HepG2 (cell line): ENCODE measurements around the gene C16orf87. TPM values are rescaled to one million over a fixed set of nuclear protein-coding genes. Genes with fewer than 3 reads are reported as not detected.
A peak's percentile ranks its signal among the peaks of the same experiment; 100 is the strongest.

Experiments
- CHD2 ChIP-seq: IDR thresholded peaks from 2 replicates; pipeline ENCODE4 v1.6.1; 2011; ENCODE audit warnings: low read depth, low read length, improper control_type of control experiment
- CREM ChIP-seq, 2 experiments: sonication (generic) in 1 of 2; formaldehyde crosslinking in 1 of 2; IDR thresholded peaks; 2 replicates each; pipeline versions ENCODE4 v1.4.0 to v1.6.1; 2016 to 2020; ENCODE audit warnings: antibody characterized with exemption in 1 of 2, mild to moderate bottlenecking in 1 of 2, missing genetic modification reagents in 1 of 2
- ETS1 ChIP-seq: sonication (generic); formaldehyde crosslinking; IDR thresholded peaks from 2 replicates; pipeline ENCODE4 v1.4.0; 2020; ENCODE audit warnings: missing genetic modification reagents
- HNF4A ChIP-seq: sonication (generic); formaldehyde crosslinking; IDR thresholded peaks from 2 replicates; pipeline ENCODE4 v1.4.0; 2020; ENCODE audit warnings: missing genetic modification reagents
- HOXA7 ChIP-seq: sonication (generic); formaldehyde crosslinking; IDR thresholded peaks from 2 replicates; pipeline ENCODE4 v1.8.1; 2022; ENCODE audit warnings: mild to moderate bottlenecking, missing genetic modification reagents, moderate library complexity
- MLX ChIP-seq: IDR thresholded peaks from 2 replicates; pipeline ENCODE4 v1.6.1; 2016
- MTERF4 ChIP-seq: sonication (generic); formaldehyde crosslinking; IDR thresholded peaks from 2 replicates; pipeline ENCODE4 v1.8.0; 2023; ENCODE audit warnings: mild to moderate bottlenecking, missing genetic modification reagents
- REL ChIP-seq: sonication (generic); formaldehyde crosslinking; conservative IDR thresholded peaks from 2 replicates; pipeline ENCODE4 v1.8.0; 2022; ENCODE audit warnings: mild to moderate bottlenecking, missing genetic modification reagents, moderate library complexity
- SMYD3 ChIP-seq: sonication (generic); formaldehyde crosslinking; IDR thresholded peaks from 2 replicates; pipeline ENCODE4 v1.8.1; 2023; ENCODE audit warnings: mild to moderate bottlenecking, missing genetic modification reagents
- TFDP1 ChIP-seq: IDR thresholded peaks from 2 replicates; pipeline ENCODE4 v1.6.1; 2016; ENCODE audit warnings: missing compliant biosample characterization, missing genetic modification reagents, borderline replicate concordance
- UBTF ChIP-seq: sonication (generic); formaldehyde crosslinking; IDR thresholded peaks from 2 replicates; pipeline ENCODE4 v1.4.0; 2020; ENCODE audit warnings: mild to moderate bottlenecking, missing genetic modification reagents
- ZBTB14 ChIP-seq: sonication (generic); formaldehyde crosslinking; IDR thresholded peaks from 2 replicates; pipeline ENCODE4 v1.4.0; 2020; ENCODE audit warnings: missing genetic modification reagents
- ZFP36L1 ChIP-seq: sonication (generic); formaldehyde crosslinking; IDR thresholded peaks from 2 replicates; pipeline ENCODE4 v1.8.0; 2022; ENCODE audit warnings: mild to moderate bottlenecking, missing genetic modification reagents, moderate library complexity
- ZNF18 ChIP-seq: sonication (generic); formaldehyde crosslinking; IDR thresholded peaks from 2 replicates; pipeline ENCODE4 v1.8.0; 2022; ENCODE audit warnings: mild to moderate bottlenecking, missing genetic modification reagents; ENCODE audit not compliant: insufficient replicate concordance
- ZNF280D ChIP-seq: sonication (generic); formaldehyde crosslinking; IDR thresholded peaks from 2 replicates; pipeline ENCODE4 v1.5.1; 2020; ENCODE audit warnings: mild to moderate bottlenecking, missing genetic modification reagents
- polyA plus RNA-seq, 8 experiments: library from polyadenylated mRNA; depleted of rRNA in 3 of 8; stranded (reverse) in 7 of 8; unstranded in 1 of 8; fragments of >200 nt; fragmentation: Illumina TruSeq in 4 of 8; extraction: Trizol in 4 of 8; gene quantifications; 2 replicates each; pipeline versions ENCODE4 v1.2.1 to v1.2.3, GENCODE V29; 2011 to 2016; ENCODE audit warnings: low read depth in 4 of 8, missing spikeins in 1 of 8, mixed read lengths in 1 of 8; ENCODE audit not compliant: insufficient read depth in 1 of 8
- total RNA-seq, 5 experiments: library from RNA; depleted of rRNA; stranded (reverse); fragments of >200 nt; fragmentation: Illumina TruSeq; extraction: Trizol; gene quantifications; 2 replicates each; pipeline ENCODE4 v1.2.3, GENCODE V29; 2016; ENCODE audit warnings: low read depth in 1 of 5

The C16orf87 gene
- total and polyA plus RNA-seq, 2 of the 13 experiments (the other 11 are each of a cell fraction or from before 2014, with no cell fraction given) = 8.6 to 19.5 TPM

GRCh38 chr16:46853713-46854443, 22.9 kb upstream of the C16orf87 start (continued):
- TF ChIP-seq TFDP1 (CRISPR knock-in tag) (no peak), MTERF4 (CRISPR knock-in tag) (no peak), ETS1 (no peak), ZNF18 (CRISPR knock-in tag) (no peak), SMYD3 (peak; percentile 69; the same call in 1 of the 2 replicates), ZNF280D (peak; percentile 49; the same call in 1 of the 2 replicates), CREM (IDR thresholded peaks at IDR 0.05) (no peak), CREM (CRISPR knock-in tag; IDR thresholded peaks at IDR 0.05) (no peak), ZBTB14 (CRISPR knock-in tag) (no peak), HNF4A (CRISPR knock-in tag) (no peak), ZFP36L1 (CRISPR knock-in tag) (no peak), HOXA7 (CRISPR knock-in tag) (no peak), UBTF (CRISPR knock-in tag) (peak; percentile 28; the same call in 1 of the 2 replicates), CHD2 (no peak), MLX (CRISPR knock-in tag) (no peak), REL (CRISPR knock-in tag) (no peak)
